Measurements from ENCODE around the gene DUOX2.
"Not testable (repeated sequence)": the region's sequence is repeated elsewhere in the genome, so short reads cannot be mapped to it uniquely, and the experiment has no call there.

The DUOX2 gene

DNA sequence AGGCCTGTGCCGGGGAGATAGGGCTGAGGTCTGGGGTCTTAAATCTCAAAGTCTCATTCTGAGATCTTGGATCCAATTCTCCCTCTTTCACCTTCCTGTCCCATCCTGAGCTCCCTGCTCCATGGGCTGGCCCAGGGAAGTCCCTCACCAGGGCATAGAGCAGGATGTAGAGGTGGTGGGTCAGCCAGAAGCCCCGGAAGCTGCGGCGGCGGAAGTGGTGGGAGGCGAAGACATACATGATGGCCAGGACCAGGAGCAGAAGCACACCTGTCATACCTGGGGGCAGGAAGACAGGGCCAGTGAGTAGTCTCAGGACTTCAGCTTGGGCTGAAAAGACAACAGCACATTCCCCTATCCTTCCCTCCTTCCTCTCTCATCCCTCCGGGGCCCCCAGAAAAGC, 16.5 kb downstream of the DUOX2 start:
- no peak for DNase-seq

- no peak for DNase-seq
These were observed 18.3 kb downstream of the DUOX2 start for GRCh38 chr15:45095661-45096060.

DNA sequence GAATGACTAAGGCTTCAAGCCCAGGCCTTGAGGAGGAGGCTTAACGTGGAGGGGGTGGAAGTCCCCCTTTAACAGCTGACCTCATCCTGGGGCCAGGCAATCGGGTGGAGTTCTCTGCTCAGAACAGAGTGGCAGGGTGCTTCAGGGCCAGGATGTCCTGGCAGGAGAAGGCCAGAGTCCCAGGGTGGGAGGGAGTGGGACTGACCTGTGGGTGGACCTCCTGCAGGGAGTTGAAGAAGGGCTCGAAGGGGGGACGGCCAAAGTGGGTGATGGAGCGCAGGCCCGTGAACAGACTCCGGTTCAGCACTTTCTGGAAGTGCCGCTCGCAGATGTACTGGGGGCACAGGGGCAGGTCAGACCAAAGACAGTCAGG, 19.6 kb downstream of the DUOX2 start:
- no peak for DNase-seq

- DNase-seq = no peak
These were observed 20.2 kb downstream of the DUOX2 start for GRCh38 chr15:45093622-45094357.

DNA sequence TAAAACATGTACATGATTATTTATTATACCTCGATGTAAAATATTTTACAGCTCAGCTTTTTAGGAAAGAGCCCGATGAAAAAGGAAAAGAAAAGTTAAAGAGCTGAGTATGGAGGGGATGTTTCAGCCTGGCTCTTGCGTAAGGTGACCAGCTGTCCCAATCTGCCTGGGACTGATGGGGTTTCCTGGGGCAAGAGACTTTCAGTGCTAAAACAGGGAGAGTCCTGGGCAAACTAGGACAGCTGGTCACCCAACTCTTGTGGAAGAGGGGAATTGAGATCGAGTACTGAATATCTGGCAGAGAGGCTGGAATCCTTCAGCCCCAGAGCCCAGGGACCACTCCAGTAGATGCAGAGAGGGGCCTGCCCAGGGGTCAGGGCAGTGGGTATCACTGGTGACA, 21.0 kb downstream of the DUOX2 start:
- DNase-seq = no peak

DNA sequence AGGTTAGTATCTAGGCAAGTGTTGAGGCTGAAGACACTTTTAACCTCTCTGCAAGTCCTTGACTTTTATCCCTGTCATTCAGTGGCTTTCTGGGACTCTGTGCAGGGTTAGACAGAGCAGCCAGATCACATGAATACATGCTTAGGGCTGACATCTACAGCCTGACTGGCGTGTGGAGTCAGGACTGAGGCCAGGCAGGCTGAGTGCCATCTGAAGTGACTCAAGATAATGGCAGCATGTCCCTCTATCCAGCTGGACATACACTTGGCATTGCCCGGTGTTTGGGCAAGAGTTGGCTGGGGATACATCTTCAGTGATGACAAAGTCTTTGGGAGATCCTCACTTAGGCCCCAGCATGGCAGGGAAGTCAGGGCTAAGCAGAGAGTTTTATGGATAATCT, 22.4 kb downstream of the DUOX2 start:
- no peak for DNase-seq

DNA sequence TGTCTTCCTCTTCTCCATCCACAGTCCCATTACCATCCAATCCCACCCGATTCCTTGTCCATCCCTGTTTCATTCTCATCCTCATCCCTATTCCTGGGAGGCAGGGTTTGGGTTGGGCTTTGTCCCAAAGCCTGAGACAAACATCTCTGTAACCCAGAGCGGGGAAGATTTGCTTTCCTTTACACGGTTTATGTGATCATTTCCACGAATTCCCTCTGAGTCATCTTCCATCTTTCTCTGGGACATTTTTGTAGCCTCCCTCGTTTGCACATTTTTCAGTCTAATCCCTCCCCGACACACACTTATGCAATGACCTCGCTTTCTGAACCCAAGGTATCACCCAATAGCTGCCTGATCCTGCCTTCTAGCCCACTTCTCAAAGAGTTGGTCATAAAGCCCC, 22.8 kb downstream of the DUOX2 start:
- no peak for DNase-seq

- DNase-seq = no peak
These were observed 24.1 kb downstream of the DUOX2 start for GRCh38 chr15:45089712-45090373.

- no peak for DNase-seq
These were observed 24.9 kb downstream of the DUOX2 start for GRCh38 chr15:45088801-45089711.

- DNase-seq = no peak
These were observed 26.5 kb downstream of the DUOX2 start for GRCh38 chr15:45087513-45087912.

DNA sequence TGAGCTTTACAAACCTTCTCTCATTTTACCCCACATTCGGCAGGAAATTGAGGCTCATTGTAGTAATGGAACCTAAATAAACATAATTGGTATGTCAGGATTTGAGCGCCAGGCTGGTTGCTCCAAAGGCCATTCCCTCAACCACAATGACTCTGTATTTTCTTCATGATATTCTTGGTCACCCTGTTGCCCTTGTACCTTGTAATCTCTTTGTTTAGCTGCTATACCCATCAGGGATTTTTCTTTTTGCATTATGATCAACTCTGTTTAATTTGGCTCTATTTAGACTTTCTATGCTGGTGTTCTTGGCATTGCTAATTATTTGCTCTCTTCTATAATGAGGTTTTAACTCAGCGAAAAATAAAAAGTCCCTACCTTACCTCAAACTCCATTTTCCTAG, 29.8 kb downstream of the DUOX2 start:
- DNase-seq = no peak

DNA sequence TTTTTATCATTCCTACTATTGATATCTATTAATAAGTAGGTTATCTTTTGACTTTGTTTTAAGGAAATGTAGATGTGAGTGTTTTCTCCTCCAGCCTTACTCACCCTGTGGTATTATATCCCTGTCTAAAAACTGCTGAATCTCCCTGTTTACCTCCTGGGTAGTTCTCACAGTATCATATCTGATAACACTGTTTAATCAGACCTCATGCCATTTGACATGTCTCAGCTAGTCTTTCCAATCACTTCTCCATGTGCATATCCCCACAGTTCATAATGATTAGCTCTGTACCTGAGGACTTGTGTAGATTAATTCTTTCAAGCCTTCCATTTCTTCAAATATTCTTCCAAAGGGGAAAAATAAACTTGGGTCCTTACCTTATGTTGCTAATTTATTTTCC, 30.7 kb downstream of the DUOX2 start:
- no peak for DNase-seq

DNA sequence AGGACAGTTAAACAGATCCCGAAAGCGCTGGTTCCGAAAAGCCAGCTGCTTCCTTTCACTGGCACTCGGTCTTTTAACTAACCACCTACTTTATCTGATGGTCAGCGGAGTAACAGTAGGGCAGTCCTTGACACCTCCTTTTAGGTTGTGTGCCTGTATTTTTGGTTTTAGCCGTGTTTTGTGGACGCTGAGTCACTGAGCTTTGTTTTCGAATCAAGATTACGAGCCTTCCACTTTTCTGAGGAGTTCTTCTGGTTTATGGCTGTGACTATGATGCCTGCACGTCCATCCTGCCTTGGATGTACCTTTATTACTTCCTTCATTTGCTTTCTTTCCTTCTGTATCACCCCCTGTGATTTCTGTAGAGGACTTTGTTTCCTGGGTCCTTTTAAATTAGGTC, 31.6 kb downstream of the DUOX2 start:
- DNase-seq = not testable (repeated sequence)

GRCh38 chr15:45080593-45080992, 33.4 kb downstream of the DUOX2 start:
- not testable (repeated sequence) for DNase-seq

DNA sequence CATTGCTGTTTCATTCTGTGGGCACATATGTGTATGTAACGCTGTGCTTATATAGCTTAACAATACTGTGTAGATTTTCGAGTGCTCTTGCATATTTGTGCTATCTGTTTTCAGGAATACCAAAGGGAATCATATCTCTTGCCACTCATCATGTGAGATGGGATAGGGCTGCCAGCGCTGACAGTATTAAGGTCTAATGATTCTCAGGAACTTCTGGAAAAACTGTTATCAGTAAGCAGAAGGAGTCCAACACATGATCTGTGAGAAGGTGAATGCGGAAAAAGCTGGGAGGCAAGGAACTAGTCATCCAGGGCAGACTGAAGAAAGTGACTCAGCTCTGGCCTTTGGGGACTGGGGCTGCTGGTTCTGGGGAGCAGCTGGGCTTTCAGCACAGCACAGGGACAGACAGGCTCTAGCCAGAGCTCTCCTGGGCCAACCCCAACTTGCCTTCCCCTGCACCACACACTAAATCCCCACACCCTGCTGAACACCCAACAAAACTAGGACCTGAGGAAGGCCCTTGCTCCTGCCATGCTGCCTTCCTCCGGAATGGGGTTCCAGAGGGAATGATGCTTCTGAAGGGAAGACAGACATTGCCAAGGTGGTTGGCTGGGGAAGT, 34.2 kb downstream of the DUOX2 start:
- not testable (repeated sequence) for DNase-seq

GRCh38 chr15:45079201-45079600, 34.8 kb downstream of the DUOX2 start:
- DNase-seq = not testable (repeated sequence)

- not testable (repeated sequence) for DNase-seq
These were observed 36.6 kb downstream of the DUOX2 start for GRCh38 chr15:45077391-45077790.

- DNase-seq = not testable (repeated sequence)
These were observed 38.3 kb downstream of the DUOX2 start for GRCh38 chr15:45075440-45076320.

DNA sequence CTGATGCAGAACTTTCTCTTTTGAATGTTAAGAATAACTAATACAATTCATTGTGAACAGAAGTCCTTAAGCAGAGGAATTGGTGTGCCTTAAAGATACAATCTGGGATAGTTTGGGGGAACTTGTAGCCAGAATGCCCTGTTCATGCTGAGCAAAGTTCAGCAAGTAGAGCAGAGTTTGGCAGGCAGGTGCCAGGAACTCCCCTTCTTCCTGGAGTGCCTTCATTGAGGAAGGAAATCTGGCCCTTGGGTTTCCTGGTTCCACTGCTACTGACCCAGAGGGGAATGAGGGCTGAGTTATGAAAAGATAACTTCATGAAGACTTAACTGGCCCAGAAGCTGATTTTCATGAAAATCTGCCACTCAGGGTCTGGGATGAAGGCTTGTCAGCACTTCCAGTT, 40.4 kb downstream of the DUOX2 start:
- not testable (repeated sequence) for DNase-seq

DNA sequence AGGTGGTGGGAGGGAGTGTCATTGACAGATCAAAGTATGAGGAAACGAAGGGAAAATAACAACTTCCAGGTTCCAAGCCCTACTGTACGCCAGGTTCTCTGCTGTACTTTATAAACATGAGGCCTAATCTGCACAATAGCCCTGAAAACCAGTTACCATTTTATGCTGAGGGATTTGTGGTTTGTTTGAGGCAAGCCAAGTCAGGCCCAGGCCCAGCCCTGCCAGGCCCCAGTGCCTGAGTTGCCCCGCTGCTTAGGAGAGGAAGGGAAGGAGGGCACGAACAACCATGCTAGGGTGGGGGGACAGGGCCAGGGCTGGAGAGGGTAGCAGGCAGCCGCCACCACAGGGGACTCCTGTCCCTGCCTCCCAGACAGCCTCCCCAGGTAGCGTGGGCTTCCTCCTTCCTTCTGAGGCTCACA, 44.0 kb downstream of the DUOX2 start:
- not testable (repeated sequence) for DNase-seq

GRCh38 chr15:45064386-45064785, 49.6 kb downstream of the DUOX2 start:
- no peak for DNase-seq

- not testable (repeated sequence) for DNase-seq
These were observed 51.7 kb downstream of the DUOX2 start for GRCh38 chr15:45062301-45062700.
